Measurements from ENCODE around the gene SEC14L1.
"Not testable (repeated sequence)": the region's sequence is repeated elsewhere in the genome, so short reads cannot be mapped to it uniquely, and the experiment has no call there.

SEC14L1 gene

GRCh38 chr17:77115947-77116346 lies 24.8 kb upstream of the SEC14L1 start:
- in situ Hi-C loops (cut with MboI; ENCODE audit: low sequenced_read_pairs) = no loop called here

GRCh38 chr17:77116371-77116860 lies 24.4 kb upstream of the SEC14L1 start:
- in situ Hi-C loops (cut with MboI; ENCODE audit: low sequenced_read_pairs) = no loop called here

GRCh38 chr17:77117415-77117814 lies 23.4 kb upstream of the SEC14L1 start:
- in situ Hi-C loops (cut with MboI; ENCODE audit: low sequenced_read_pairs) = no loop called here

- in situ Hi-C loops (cut with MboI; ENCODE audit: low sequenced_read_pairs) = no loop called here
Observed at GRCh38 chr17:77118251-77118928, 22.4 kb upstream of the SEC14L1 start.

GRCh38 chr17:77119668-77120301 lies 21.0 kb upstream of the SEC14L1 start:
- in situ Hi-C loops (cut with MboI; ENCODE audit: low sequenced_read_pairs) = no loop called here

DNA sequence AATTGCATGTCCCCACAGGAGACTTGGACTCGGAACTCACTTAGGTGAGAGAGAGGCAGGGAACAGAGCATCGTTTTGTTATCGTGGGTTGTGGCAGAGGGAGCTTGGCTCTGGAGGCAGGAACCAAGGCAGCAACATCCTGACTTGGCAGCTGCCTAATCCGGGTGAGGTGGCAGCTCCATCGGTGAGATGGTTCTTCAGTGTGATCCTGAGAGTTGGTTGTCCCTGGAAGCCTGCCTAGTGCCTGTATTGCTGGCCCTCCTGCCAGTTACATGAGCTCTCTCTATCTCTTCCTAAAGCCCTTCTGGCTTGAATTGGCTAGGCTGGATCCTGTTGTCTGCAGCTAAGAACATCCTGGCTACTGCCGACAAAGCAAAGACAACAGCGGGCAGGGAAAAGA lies 19.9 kb upstream of the SEC14L1 start:
- in situ Hi-C loops (cut with MboI; ENCODE audit: low sequenced_read_pairs) = no loop called here

DNA sequence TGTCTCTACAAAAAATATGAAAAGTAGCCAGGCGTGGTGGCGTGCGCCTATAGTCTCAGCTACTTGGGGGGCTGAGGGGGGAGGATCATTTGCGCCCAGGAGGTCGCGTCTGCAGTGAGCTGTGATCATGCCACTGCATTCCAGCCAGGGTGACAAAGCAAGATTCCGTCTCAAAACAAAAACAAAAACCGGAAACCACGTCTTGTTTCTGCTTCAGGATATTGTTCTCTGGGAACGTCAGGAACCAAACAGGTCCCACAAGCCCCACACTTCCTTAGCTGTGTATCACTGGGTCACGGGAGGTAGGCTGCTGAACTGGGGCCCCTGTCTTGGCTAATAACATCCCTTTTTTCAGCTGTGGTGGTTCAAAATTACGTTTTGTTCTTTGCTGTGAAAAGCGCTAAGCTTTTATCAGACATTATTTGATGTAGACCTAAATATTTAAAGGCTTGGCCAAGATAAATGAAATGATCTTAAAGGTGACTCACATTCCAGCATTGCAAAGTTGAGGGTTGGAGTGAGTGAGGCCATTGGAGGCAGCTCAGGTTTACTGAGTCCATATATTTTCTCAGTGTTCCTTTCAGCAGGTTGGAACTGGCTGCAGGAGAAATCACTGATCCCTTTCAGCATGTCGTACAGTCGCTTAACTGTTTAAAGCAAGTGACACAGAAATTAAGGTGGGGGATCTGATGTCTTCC lies 16.4 kb upstream of the SEC14L1 start:
- in situ Hi-C loops (cut with MboI; ENCODE audit: low sequenced_read_pairs) = no loop called here

DNA sequence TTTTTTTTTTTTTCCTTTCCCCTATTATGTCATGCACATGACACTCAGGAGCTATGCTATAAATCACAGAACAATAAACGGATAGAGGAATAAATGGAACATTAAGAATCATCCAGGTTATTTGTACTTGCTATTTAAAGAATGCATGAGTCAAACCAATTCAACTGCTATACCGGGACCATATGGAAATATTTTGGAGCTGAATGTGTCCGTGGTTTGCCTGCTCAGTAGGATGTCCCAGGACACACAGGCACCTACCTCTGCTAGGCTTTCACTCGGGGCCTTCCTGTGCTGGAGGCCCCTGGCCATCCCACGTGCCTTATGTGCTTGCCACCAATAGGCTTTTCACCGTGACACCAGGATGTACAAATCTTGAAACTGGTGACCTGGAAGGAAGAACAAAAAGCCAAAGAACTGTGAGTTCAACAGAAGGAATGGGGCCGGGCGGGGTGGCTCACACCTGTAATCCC lies 15.3 kb upstream of the SEC14L1 start:
- in situ Hi-C loops (cut with MboI; ENCODE audit: low sequenced_read_pairs) = no loop called here

- in situ Hi-C loops (cut with MboI; ENCODE audit: low sequenced_read_pairs) = no loop called here
Observed at GRCh38 chr17:77126519-77126918, 14.2 kb upstream of the SEC14L1 start.

DNA sequence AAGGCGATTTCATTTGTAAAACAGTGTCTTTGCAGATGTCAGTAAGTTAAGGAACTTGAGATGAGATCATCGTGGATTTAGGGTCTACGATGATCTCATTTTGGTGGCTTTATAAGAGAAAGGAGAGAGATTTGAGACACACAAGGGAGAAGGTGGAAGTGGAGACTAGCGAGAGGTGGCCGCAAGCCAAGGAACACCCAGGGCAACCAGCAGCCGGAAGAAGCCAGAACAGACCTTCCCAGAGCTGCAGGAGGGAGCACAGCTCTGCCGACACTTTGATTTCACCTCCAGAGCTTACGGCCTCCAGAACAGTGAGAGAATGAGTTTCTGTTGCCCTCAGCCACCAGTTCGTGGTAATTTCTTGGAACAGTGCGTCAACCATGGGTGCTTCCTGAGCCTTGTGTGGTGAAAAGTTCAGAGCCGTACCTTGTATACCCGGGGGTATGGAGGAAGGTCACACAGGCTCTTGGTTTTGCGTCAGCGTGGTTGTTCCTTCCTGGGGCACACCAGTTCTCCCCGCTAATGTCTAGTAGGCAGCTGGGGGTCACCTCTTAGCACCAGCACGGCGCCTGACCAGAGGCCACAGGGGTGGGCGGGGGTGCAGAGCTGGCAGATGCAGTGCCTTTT lies 12.9 kb upstream of the SEC14L1 start:
- in situ Hi-C loops (cut with MboI; ENCODE audit: low sequenced_read_pairs) = no loop called here

GRCh38 chr17:77128896-77129567 lies 11.7 kb upstream of the SEC14L1 start:
- in situ Hi-C loops (cut with MboI; ENCODE audit: low sequenced_read_pairs) = no loop called here

- in situ Hi-C loops (cut with MboI; ENCODE audit: low sequenced_read_pairs) = no loop called here
Observed at GRCh38 chr17:77129568-77130301, 11.0 kb upstream of the SEC14L1 start.

GRCh38 chr17:77130525-77130924 lies 10.2 kb upstream of the SEC14L1 start:
- in situ Hi-C loops (cut with MboI; ENCODE audit: low sequenced_read_pairs) = no loop called here

DNA sequence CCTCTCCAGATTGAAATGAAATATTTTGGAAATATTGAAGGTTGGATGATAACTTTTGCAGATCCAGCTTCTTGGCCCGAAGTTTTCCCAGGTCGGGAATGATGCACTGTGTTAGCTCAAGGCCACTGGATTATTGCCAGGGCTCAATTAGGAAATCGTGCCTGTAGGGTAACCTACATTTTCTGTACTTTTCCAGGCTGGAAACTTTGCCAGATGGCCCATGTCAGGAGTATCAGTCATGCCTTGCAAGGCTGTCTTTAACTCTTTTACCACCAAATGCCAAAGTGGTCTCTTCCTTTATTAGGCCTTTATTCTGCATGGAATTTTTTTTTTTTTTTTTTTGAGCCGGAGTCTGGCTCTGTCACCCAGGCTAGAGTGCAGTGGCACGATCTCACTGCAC lies 8.9 kb upstream of the SEC14L1 start:
- in situ Hi-C loops (cut with MboI; ENCODE audit: low sequenced_read_pairs) = no loop called here

DNA sequence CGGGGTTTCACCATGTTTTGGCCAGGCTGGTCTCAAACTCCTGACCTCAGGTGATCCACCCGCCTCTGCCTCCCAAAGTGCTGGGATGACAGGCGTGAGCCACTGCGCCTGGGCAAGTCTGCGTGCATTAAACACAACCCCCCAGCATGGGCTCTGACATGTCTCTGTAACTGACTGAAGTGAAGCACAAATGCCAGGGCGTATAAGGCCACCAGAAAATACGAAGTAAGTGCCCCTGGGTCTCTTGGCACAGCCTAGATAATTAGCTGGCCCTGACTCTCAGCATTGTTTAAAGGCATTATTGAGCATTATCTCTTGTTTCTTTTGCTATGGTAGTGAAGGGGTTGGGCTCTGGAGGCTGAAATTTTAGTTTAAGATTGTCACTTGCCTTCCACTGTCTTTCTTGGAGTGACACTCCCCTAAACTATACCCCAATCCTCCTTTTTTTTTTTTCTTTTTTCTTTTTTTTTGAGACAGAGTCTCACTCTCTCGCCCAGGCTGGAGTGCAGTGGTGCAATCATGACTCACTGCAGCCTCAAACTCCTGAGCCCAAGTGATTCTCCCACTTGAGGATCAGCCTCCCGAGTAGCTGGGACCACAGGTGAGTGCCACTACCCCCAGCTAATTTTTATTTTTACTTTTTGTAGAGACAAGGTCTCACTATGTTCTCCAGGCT lies 8.2 kb upstream of the SEC14L1 start:
- in situ Hi-C loops (cut with MboI; ENCODE audit: low sequenced_read_pairs) = no loop called here

DNA sequence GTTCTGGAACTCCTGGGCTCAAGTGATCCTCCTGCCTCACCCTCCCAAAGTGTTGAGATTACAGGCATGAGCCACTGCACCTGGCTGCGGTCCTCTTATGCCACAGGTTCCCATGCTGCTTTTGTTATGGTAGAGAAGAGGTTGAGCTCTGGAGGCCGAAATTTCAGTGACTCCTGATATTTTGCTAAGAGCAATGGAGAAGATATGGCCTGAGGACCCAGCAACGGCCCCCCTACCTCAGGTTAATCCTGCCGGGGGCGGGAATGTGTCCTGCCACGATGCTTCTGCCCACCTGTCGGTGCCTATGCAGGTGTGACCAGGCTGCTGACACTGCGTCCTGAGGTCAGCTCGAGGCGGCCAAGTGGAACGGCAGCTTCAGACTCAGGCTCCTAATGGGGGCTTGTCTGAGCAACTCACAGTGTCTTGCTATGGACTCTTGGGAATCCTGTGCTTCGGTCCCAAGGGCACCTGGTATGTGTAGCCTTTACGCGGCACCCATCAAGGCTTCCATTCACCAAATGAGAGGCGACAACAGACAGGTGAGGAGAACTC lies 7.6 kb upstream of the SEC14L1 start:
- in situ Hi-C loops (cut with MboI; ENCODE audit: low sequenced_read_pairs) = no loop called here

DNA sequence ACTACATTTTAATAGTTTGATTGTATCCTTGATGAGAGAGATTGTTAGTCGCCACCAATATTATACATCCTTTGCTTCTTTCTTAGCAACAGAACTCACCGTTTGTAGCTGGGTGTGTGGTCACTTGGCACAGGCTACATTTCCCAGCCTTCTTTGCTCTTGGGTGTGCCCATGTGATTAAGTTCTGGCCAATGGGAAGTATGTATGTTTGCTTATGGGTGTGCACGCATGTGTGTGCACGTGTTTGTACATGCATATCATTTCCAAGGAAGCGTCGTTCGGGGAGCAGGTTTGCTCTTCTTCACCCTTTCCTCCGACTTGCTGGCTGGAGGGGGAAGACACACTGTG lies 4.4 kb upstream of the SEC14L1 start:
- in situ Hi-C loops (cut with MboI; ENCODE audit: low sequenced_read_pairs) = no loop called here

- in situ Hi-C loops (cut with MboI; ENCODE audit: low sequenced_read_pairs) = no loop called here
Observed at GRCh38 chr17:77137111-77137510, 3.7 kb upstream of the SEC14L1 start.

- in situ Hi-C loops (cut with MboI; ENCODE audit: low sequenced_read_pairs) = not testable (repeated sequence)
Observed at GRCh38 chr17:77137886-77138285, 2.9 kb upstream of the SEC14L1 start.
